ENCODE results near the gene MYO7B. TPM values are rescaled to one million over a fixed set of nuclear protein-coding genes. Genes with fewer than 3 reads are reported as not detected.

MYO7B gene
- total and polyA plus RNA-seq, 9 of the 15 experiments (the other 6 are each of a cell fraction or from before 2014, with no cell fraction given), result 0.08 TPM; not detected in 8

DNA sequence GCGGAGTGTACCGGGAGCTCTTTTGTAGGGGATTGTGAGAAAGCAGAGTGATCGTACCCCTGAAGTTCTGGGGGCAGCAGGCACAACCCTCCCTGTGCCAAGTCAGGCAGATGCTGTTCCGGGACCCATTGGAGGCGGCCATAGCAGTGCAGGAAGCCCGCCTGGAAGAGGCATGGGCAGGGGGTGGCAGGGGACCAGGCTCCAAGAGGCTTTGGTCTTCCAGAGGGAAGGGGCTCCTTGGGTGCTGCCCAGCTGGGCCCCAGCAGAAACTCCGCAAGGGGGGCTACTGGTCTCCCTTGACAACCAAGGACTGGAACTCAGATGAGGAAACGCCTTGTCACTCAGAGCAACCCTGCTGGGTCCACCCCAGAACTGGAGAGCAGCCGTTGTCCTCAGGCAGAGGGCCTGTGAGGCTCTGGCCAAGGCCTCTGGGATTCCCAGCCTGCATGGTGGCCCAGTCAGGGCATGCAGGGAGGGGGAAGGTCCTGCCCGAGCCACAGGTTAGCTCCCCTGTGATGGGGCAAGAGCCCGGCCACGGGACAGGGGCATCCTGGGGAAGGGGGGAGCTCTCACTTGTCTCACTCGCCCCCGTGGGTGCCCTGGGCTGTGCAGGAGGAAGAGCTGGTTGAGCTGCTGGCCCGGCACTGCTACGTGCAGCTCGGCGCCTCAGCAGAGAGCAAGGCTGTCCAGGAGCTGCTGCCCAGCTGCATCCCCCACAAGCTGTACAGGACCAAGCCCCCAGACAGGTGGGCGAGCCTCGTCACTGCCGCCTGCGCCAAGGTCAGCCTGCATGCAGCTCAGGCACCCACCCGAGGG, 89.5 kb downstream of the MYO7B start:
- no peak overlapping the region for H3K27ac ChIP-seq (ENCODE audit: extremely low read depth, low read depth, low read length)
- H3K9me3 ChIP-seq (replicated peaks; ENCODE audit: control insufficient read depth, insufficient read depth, low read depth, low read length), result no peaks in the 10 kb centered on the region
- no peaks in the 10 kb centered on the region for H3K9me1 ChIP-seq (ENCODE audit: control insufficient read depth, insufficient read depth, low read length)
- H3K4me2 ChIP-seq (ENCODE audit: insufficient read depth, low read length), result no peak overlapping the region
- peaks cover 38 to 81% of the 10 kb centered on the region in 2 experiments; a peak in 4 of 5 replicates for H3K27me3 ChIP-seq (ENCODE audit: control insufficient read depth in 2 of 2, insufficient read depth in 2 of 2, low read length in 2 of 2)
- no peaks in the 10 kb centered on the region for H3K79me2 ChIP-seq (ENCODE audit: control insufficient read depth, insufficient read depth, low read length)
- peaks cover 0 to 26% of the 10 kb centered on the region in 2 experiments; a peak in 3 of 5 replicates for H3K4me1 ChIP-seq (replicated peaks in 1 of 2; ENCODE audit: control insufficient read depth in 2 of 2, insufficient read depth in 2 of 2, low read length in 2 of 2)
- no peaks in the 10 kb centered on the region for H3K36me3 ChIP-seq (ENCODE audit: control insufficient read depth, insufficient read depth, low read length)
- BruUV-seq (replicated peaks), result no TSS peak
- WGBS (ENCODE audit: insufficient coverage, low coverage, missing lambda C conversion rate), result 3% methylated on average over 19 of the region's 23 CpGs
- H2AFZ ChIP-seq (ENCODE audit: low read depth, low read length), result no peak overlapping the region
- ATAC-seq, result peak; percentile 42; the same call in 2 of the 3 replicates
- POLR2A ChIA-PET, result interaction anchor here (0.6 to 1.0 kb wide), 5 partner anchors 15 to 671 kb away, joined by 3 read pairs; no protein-coding TSS in a partner anchor
- peaks cover 5% of the 10 kb centered on the region; the same call in 1 of the 2 replicates for H4K20me1 ChIP-seq (replicated peaks; ENCODE audit: control insufficient read depth, insufficient read depth, low read length)
- CTCF ChIA-PET (ENCODE audit: low intra/inter-chr PET ratio), result no interaction called here
- in situ Hi-C loops (cut with MboI) (no loop called here), intact Hi-C loops (cut with micrococcal nuclease) (no loop called here)
- H3K4me3 ChIP-seq, result no peak overlapping the region
- H3K9ac ChIP-seq (ENCODE audit: insufficient read depth in 1 of 2, low read depth in 2 of 2, low read length in 2 of 2), result no peak overlapping the region
- no peak for FAIRE-seq
- no peak for DNase-seq (ENCODE audit: extremely low read depth in 1 of 4, low spot score in 3 of 4)
- TF ChIP-seq, protein P1, sequence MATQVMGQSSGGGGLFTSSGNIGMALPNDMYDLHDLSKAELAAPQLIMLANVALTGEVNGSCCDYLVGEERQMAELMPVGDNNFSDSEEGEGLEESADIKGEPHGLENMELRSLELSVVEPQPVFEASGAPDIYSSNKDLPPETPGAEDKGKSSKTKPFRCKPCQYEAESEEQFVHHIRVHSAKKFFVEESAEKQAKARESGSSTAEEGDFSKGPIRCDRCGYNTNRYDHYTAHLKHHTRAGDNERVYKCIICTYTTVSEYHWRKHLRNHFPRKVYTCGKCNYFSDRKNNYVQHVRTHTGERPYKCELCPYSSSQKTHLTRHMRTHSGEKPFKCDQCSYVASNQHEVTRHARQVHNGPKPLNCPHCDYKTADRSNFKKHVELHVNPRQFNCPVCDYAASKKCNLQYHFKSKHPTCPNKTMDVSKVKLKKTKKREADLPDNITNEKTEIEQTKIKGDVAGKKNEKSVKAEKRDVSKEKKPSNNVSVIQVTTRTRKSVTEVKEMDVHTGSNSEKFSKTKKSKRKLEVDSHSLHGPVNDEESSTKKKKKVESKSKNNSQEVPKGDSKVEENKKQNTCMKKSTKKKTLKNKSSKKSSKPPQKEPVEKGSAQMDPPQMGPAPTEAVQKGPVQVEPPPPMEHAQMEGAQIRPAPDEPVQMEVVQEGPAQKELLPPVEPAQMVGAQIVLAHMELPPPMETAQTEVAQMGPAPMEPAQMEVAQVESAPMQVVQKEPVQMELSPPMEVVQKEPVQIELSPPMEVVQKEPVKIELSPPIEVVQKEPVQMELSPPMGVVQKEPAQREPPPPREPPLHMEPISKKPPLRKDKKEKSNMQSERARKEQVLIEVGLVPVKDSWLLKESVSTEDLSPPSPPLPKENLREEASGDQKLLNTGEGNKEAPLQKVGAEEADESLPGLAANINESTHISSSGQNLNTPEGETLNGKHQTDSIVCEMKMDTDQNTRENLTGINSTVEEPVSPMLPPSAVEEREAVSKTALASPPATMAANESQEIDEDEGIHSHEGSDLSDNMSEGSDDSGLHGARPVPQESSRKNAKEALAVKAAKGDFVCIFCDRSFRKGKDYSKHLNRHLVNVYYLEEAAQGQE (IDR thresholded peaks at IDR 0.05; ENCODE audit: borderline replicate concordance), result no peak
- TF ChIP-seq, protein P1 (CRISPR knock-in tag; IDR thresholded peaks at IDR 0.05; ENCODE audit: low read depth), result no peak
- no peak for TF ChIP-seq CHCHD3 (CRISPR knock-in tag; IDR thresholded peaks at IDR 0.05)
- TF ChIP-seq XRCC4 (IDR thresholded peaks at IDR 0.05; ENCODE audit: extremely low read depth, insufficient read depth, insufficient read length), result no peak
- no peak for TF ChIP-seq GATA2 (CRISPR knock-in tag; IDR thresholded peaks at IDR 0.05)
- TF ChIP-seq OTX1 (CRISPR knock-in tag; IDR thresholded peaks at IDR 0.05), result no peak
- TF ChIP-seq TCF7 (IDR thresholded peaks at IDR 0.05; ENCODE audit: borderline replicate concordance), result no peak
- TF ChIP-seq, protein P2, sequence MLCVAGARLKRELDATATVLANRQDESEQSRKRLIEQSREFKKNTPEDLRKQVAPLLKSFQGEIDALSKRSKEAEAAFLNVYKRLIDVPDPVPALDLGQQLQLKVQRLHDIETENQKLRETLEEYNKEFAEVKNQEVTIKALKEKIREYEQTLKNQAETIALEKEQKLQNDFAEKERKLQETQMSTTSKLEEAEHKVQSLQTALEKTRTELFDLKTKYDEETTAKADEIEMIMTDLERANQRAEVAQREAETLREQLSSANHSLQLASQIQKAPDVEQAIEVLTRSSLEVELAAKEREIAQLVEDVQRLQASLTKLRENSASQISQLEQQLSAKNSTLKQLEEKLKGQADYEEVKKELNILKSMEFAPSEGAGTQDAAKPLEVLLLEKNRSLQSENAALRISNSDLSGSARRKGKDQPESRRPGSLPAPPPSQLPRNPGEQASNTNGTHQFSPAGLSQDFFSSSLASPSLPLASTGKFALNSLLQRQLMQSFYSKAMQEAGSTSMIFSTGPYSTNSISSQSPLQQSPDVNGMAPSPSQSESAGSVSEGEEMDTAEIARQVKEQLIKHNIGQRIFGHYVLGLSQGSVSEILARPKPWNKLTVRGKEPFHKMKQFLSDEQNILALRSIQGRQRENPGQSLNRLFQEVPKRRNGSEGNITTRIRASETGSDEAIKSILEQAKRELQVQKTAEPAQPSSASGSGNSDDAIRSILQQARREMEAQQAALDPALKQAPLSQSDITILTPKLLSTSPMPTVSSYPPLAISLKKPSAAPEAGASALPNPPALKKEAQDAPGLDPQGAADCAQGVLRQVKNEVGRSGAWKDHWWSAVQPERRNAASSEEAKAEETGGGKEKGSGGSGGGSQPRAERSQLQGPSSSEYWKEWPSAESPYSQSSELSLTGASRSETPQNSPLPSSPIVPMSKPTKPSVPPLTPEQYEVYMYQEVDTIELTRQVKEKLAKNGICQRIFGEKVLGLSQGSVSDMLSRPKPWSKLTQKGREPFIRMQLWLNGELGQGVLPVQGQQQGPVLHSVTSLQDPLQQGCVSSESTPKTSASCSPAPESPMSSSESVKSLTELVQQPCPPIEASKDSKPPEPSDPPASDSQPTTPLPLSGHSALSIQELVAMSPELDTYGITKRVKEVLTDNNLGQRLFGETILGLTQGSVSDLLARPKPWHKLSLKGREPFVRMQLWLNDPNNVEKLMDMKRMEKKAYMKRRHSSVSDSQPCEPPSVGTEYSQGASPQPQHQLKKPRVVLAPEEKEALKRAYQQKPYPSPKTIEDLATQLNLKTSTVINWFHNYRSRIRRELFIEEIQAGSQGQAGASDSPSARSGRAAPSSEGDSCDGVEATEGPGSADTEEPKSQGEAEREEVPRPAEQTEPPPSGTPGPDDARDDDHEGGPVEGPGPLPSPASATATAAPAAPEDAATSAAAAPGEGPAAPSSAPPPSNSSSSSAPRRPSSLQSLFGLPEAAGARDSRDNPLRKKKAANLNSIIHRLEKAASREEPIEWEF (CRISPR knock-in tag; IDR thresholded peaks at IDR 0.05), result no peak
- no peak for TF ChIP-seq RUNX1 (IDR thresholded peaks at IDR 0.05; ENCODE audit: low read depth)

Measured in K562 (cell line).